K562 (cell line): ENCODE measurements around the gene WT1. TPM values are rescaled to one million over a fixed set of nuclear protein-coding genes. Genes with fewer than 3 reads are reported as not detected.

Experiments
- ATAC-seq: fragments of 200-7000 bp; cut with Tn5 transposase; 3 replicates; pipeline ENCODE4 v1.9.1; 2020; ENCODE audit warnings: moderate library complexity
- BruUV-seq: library from RNA; stranded (reverse); fragments of 400-500 nt; replicated peaks from 2 replicates; lab custom pipeline; 2021; lab: Mats Ljungman, UMichigan
- CTCF ChIA-PET: fragments of 300-600 bp; formaldehyde crosslinking; extraction: SDS; loops from one replicate; lab custom pipeline; 2021; ENCODE audit warnings: low intra/inter-chr PET ratio; lab: Yijun Ruan, JAX
- POLR2A ChIA-PET: fragments of 300-600, 350-650 bp; sonication (Branson Sonifier 250); formaldehyde crosslinking; extraction: SDS; loops from one replicate; lab custom pipeline; 2021; ENCODE audit warnings: antibody characterized with exemption, inconsistent platforms; lab: Yijun Ruan, JAX
- DNase-seq, 4 experiments: peaks; one replicate each; pipeline versions ENCODE4 v3.0.0 to v3.0.0-alpha.2; 2011 to 2018; ENCODE audit warnings: low spot score in 3 of 4, mixed read lengths in 3 of 4; ENCODE audit errors: extremely low read depth in 1 of 4
- FAIRE-seq: peaks from 2 replicates; lab custom pipeline; 2011; peaks lifted over from hg19 to GRCh38; lab: Jason Lieb, UNC
- H2AFZ ChIP-seq: 2 replicates; pipeline ENCODE4 v1.6.0; 2011; ENCODE audit warnings: low read depth, low read length, control low read depth, inconsistent platforms
- H3K27ac ChIP-seq: fragments of 200-600 bp; 3 replicates; pipeline ENCODE4 v1.8.0; 2011; ENCODE audit warnings: low read depth, mild to moderate bottlenecking, control low read depth, inconsistent platforms, low read length, moderate library complexity, mixed read lengths; ENCODE audit errors: extremely low read depth
- H3K27me3 ChIP-seq, 2 experiments: fragments of 300-600 bp in 1 of 2; 2 replicates in 1 of 2; 3 replicates in 1 of 2; pipeline versions ENCODE4 v1.6.0 to v1.8.0; 2011; ENCODE audit warnings: inconsistent platforms in 2 of 2, low read length in 2 of 2, mild to moderate bottlenecking in 1 of 2, mixed read lengths in 1 of 2, moderate library complexity in 1 of 2; ENCODE audit not compliant: control insufficient read depth in 2 of 2, insufficient read depth in 2 of 2
- H3K36me3 ChIP-seq: fragments of 300-600 bp; 3 replicates; pipeline ENCODE4 v1.8.0; 2011; ENCODE audit warnings: mild to moderate bottlenecking, low read length, inconsistent platforms; ENCODE audit not compliant: control insufficient read depth, insufficient read depth
- H3K4me1 ChIP-seq, 2 experiments: fragments of 200-600 bp in 1 of 2; replicated peaks in 1 of 2; 2 replicates in 1 of 2; 3 replicates in 1 of 2; pipeline versions ENCODE4 v1.5.1 to v1.8.0; 2011; ENCODE audit warnings: inconsistent platforms in 2 of 2, low read length in 2 of 2, mild to moderate bottlenecking in 1 of 2, mixed read lengths in 1 of 2, moderate library complexity in 1 of 2; ENCODE audit not compliant: control insufficient read depth in 2 of 2, insufficient read depth in 2 of 2
- H3K4me2 ChIP-seq: 2 replicates; pipeline ENCODE4 v1.6.1; 2011; ENCODE audit warnings: low read length, control low read depth, inconsistent platforms, mixed read lengths; ENCODE audit not compliant: insufficient read depth
- H3K4me3 ChIP-seq: fragments of 200-600 bp; sonication (generic), shearing (Covaris generic); 2 replicates; pipeline ENCODE4 v1.5.1; 2016; ENCODE audit warnings: control low read depth, inconsistent platforms
- H3K79me2 ChIP-seq: fragments of 200-600 bp; 3 replicates; pipeline ENCODE4 v1.8.0; 2011; ENCODE audit warnings: low read length, inconsistent platforms; ENCODE audit not compliant: control insufficient read depth, insufficient read depth
- H3K9ac ChIP-seq, 2 experiments: 2 replicates each; pipeline versions ENCODE4 v1.6.0 to v1.6.1; 2011; ENCODE audit warnings: low read depth in 2 of 2, low read length in 2 of 2, control low read depth in 1 of 2, inconsistent platforms in 1 of 2, mild to moderate bottlenecking in 1 of 2, mixed read lengths in 1 of 2; ENCODE audit not compliant: insufficient read depth in 1 of 2
- H3K9me1 ChIP-seq: one replicate; pipeline ENCODE4 v1.6.0; 2011; ENCODE audit warnings: inconsistent platforms, mild to moderate bottlenecking, low read length, moderate library complexity; ENCODE audit not compliant: control insufficient read depth, insufficient read depth
- H3K9me3 ChIP-seq: replicated peaks from 2 replicates; pipeline ENCODE4 v1.5.1; 2011; ENCODE audit warnings: low read depth, low read length, inconsistent platforms; ENCODE audit not compliant: control insufficient read depth, insufficient read depth
- H4K20me1 ChIP-seq: replicated peaks from 2 replicates; pipeline ENCODE4 v1.6.1; 2011; ENCODE audit warnings: low read length, inconsistent platforms, mixed read lengths; ENCODE audit not compliant: control insufficient read depth, insufficient read depth
- CBX3 ChIP-seq, 2 experiments: IDR thresholded peaks; 1 replicate in 1 of 2; 2 replicates in 1 of 2; pipeline ENCODE4 v1.6.1; 2012; ENCODE audit warnings: inconsistent platforms in 2 of 2, low read length in 2 of 2, borderline replicate concordance in 1 of 2, control low read depth in 1 of 2
- NR2F6 ChIP-seq: fragments of 450-650 bp; formaldehyde crosslinking; IDR thresholded peaks from 2 replicates; pipeline ENCODE4 v1.4.0; 2020; ENCODE audit warnings: mild to moderate bottlenecking
- POLR2G ChIP-seq: fragments of 200-400 bp; formaldehyde crosslinking; IDR thresholded peaks from 2 replicates; pipeline ENCODE4 v1.6.1; 2017; ENCODE audit warnings: low read depth, mild to moderate bottlenecking, antibody characterized with exemption, low read length, moderate library complexity
- RBFOX2 ChIP-seq: fragments of 200-400 bp; formaldehyde crosslinking; IDR thresholded peaks from 2 replicates; pipeline ENCODE4 v1.6.1; 2017; ENCODE audit warnings: low read depth, mild to moderate bottlenecking, low read length, moderate library complexity
- ZKSCAN1 ChIP-seq: fragments of 150-350 bp; IDR thresholded peaks from 2 replicates; pipeline ENCODE4 v1.6.1; 2016; ENCODE audit warnings: low read depth, low read length
- ZNF764 ChIP-seq: fragments of 250-450 bp; sonication (Bioruptor Pico); IDR thresholded peaks from 2 replicates; pipeline ENCODE4 v1.4.0; 2020; ENCODE audit warnings: low read depth, mild to moderate bottlenecking, moderate library complexity
- WGBS: fragments of 100-300 bp; shearing (Covaris generic); methylation state at CpG from one replicate; pipeline ENCODE4 v1.1.6; 2016; ENCODE audit warnings: low coverage, mixed read lengths; ENCODE audit not compliant: insufficient coverage; ENCODE audit errors: missing lambda C conversion rate; 5-methylcytosine and 5-hydroxymethylcytosine counted together
- in situ Hi-C: fragments of 300-500 bp; cut with MboI; formaldehyde crosslinking; loops from 4 replicates; pipeline ENCODE4 v1.15.0; 2018; ENCODE audit warnings: inconsistent platforms, mixed read lengths
- intact Hi-C: fragments of 100-400 bp; cut with micrococcal nuclease; formaldehyde crosslinking; loops from 2 replicates; pipeline ENCODE4 v1.14.2; 2022
- polyA plus RNA-seq, 8 experiments: library from polyadenylated mRNA; depleted of rRNA in 4 of 8; stranded (reverse) in 5 of 8; unstranded in 3 of 8; fragments of >200 nt; fragmentation: Nextera tagmentation in 2 of 8; fragmentation: Illumina TruSeq in 1 of 8; extraction: Ambion mirVana in 2 of 8; extraction: Trizol in 1 of 8; gene quantifications; 2 replicates each; pipeline versions ENCODE4 v1.2.1 to v1.2.3, GENCODE V29; 2011 to 2014; ENCODE audit warnings: inconsistent platforms in 1 of 8, missing spikeins in 1 of 8
- total RNA-seq, 7 experiments: library from RNA; depleted of rRNA in 6 of 7; stranded (reverse); fragments of >200 nt in 6 of 7; fragmentation: Illumina TruSeq in 2 of 7; extraction: Trizol in 2 of 7; gene quantifications; 2 replicates each; pipeline versions ENCODE4 v1.2.1 to v1.2.3, GENCODE V29; 2011 to 2021; ENCODE audit warnings: low replicate concordance in 1 of 7
- TF ChIP-seq, protein P1 (sequence below), 2 experiments: fragments of 450-650 bp in 1 of 2; sonication (generic) in 1 of 2; formaldehyde crosslinking in 1 of 2; IDR thresholded peaks in 1 of 2; conservative IDR thresholded peaks in 1 of 2; 2 replicates each; pipeline versions ENCODE4 v1.6.1 to v1.8.1; 2016 to 2023; ENCODE audit warnings: mild to moderate bottlenecking in 2 of 2, moderate library complexity in 2 of 2, inconsistent platforms in 1 of 2, missing genetic modification reagents in 1 of 2
- TF ChIP-seq, protein P2 (sequence below): sonication (generic); formaldehyde crosslinking; IDR thresholded peaks from 2 replicates; pipeline ENCODE4 v1.8.1; 2023; ENCODE audit warnings: mild to moderate bottlenecking, missing genetic modification reagents

The WT1 gene
- total and polyA plus RNA-seq, 9 of the 15 experiments (the other 6 are each of a cell fraction or from before 2014, with no cell fraction given) = 7.1 to 33.8 (median 19.4) TPM

DNA sequence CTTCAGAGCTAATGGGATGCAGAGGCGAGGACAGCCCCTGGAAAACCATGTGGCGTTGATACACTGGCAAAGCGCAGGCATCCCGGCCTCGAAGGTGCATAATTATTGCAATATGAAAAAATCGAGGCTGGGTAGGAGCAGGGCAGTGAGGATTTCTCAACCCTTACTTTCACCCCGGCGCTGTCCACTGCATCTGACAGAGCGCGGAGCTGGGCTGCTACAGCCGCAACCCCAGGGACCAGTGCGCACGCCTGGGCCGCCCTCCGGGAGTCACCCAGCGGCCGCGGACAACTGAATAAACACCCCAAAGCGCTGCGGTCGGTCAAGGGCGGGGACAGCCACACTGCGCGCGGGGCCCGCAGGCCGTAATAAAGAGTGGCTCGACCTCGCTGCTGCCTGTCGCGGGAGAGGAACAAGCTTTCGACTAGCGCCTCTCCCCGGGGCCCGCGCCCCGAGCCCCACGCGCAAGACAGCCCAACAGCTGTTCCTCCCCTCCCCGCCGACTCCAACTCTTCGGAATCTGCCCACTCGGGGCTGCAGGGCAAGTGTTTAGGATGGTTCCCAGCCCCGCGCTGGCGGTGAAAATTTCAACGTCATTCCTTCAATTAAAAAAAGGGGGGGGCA is 3.6 kb upstream of the WT1 start:
- Histone ChIP-seq H3K79me2 (peaks cover 23% of the 10 kb centered on the region), H3K27me3 (no peaks in the 10 kb centered on the region), H3K4me2 (no peak overlapping the region), H3K9me1 (no peaks in the 10 kb centered on the region), H3K4me1 (peaks cover 4 to 32% of the 10 kb centered on the region in 2 experiments; a peak in 4 of 5 replicates), H3K9me3 (0 out of 2 replicates have a peak, but pooled peaks cover 6% of the 10 kb centered on the region), H4K20me1 (no peaks in the 10 kb centered on the region), H3K27ac (no peak overlapping the region), H3K9ac (no peak overlapping the region), H3K4me3 (no peak overlapping the region), H2AFZ (no peak overlapping the region), H3K36me3 (peaks cover 11% of the 10 kb centered on the region; the same call in 2 of the 3 replicates)
- TF ChIP-seq POLR2G = peak; percentile 68
- 0 out of 3 replicates have a peak, but pooled peaks of 1 of the 2 experiments have one; percentile 11 for TF ChIP-seq CBX3 (IDR thresholded peaks at IDR 0.05; ENCODE audit: borderline replicate concordance in 1 of 2, low read length in 2 of 2)
- TF ChIP-seq, protein P1, sequence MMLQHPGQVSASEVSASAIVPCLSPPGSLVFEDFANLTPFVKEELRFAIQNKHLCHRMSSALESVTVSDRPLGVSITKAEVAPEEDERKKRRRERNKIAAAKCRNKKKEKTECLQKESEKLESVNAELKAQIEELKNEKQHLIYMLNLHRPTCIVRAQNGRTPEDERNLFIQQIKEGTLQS (IDR thresholded peaks at IDR 0.05) = peak; percentile 14; the same call in 1 of the 2 replicates
- TF ChIP-seq, protein P1 (CRISPR knock-in tag; conservative IDR thresholded peaks at IDR 0.05) = no peak
- peak; percentile 73; the same call in 1 of the 2 replicates for TF ChIP-seq ZKSCAN1
- TF ChIP-seq RBFOX2 = peak; percentile 40
- TF ChIP-seq, protein P2, sequence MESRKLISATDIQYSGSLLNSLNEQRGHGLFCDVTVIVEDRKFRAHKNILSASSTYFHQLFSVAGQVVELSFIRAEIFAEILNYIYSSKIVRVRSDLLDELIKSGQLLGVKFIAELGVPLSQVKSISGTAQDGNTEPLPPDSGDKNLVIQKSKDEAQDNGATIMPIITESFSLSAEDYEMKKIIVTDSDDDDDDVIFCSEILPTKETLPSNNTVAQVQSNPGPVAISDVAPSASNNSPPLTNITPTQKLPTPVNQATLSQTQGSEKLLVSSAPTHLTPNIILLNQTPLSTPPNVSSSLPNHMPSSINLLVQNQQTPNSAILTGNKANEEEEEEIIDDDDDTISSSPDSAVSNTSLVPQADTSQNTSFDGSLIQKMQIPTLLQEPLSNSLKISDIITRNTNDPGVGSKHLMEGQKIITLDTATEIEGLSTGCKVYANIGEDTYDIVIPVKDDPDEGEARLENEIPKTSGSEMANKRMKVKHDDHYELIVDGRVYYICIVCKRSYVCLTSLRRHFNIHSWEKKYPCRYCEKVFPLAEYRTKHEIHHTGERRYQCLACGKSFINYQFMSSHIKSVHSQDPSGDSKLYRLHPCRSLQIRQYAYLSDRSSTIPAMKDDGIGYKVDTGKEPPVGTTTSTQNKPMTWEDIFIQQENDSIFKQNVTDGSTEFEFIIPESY (CRISPR knock-in tag) = peak; percentile 97
- TF ChIP-seq ZNF764 (CRISPR knock-in tag) = no peak
- no peak for TF ChIP-seq NR2F6 (CRISPR knock-in tag)
- WGBS = 95% methylated on average over 20 of the region's 47 CpGs
- FAIRE-seq = no peak
- CTCF ChIA-PET = no interaction called here
- POLR2A ChIA-PET = interaction anchor here (0.5 kb wide), 1 partner anchor 144 kb away, joined by 4 read pairs; the partner anchor contains the start of gene EIF3M
- no peak for DNase-seq
- no TSS peak for BruUV-seq
- in situ Hi-C loops (no loop called here), intact Hi-C loops (no loop called here)
- ATAC-seq = no peak
